Fibroblast of lung (primary cell): ENCODE data around the gene UGT2B11. TPM values are rescaled to one million over a fixed set of nuclear protein-coding genes. Genes with fewer than 3 reads are reported as not detected.

ENCODE experiments used
- DNase-seq, 2 donors: peaks; one replicate each; pipeline versions ENCODE4 v3.0.0 to v3.0.0-alpha.2; 2010; ENCODE audit warnings: low read depth in 2 of 2
- H2AFZ ChIP-seq: 2 replicates; pipeline ENCODE4 v1.5.1; 2012; ENCODE audit warnings: low read length, control low read depth, inconsistent platforms
- H3K27ac ChIP-seq: 2 replicates; pipeline ENCODE4 v1.5.1; 2011; ENCODE audit warnings: low read length, control low read depth; ENCODE audit not compliant: insufficient read depth
- H3K27me3 ChIP-seq: 2 replicates; pipeline ENCODE4 v1.5.1; 2011; ENCODE audit warnings: mild to moderate bottlenecking, low read length; ENCODE audit not compliant: control insufficient read depth, insufficient read depth
- H3K36me3 ChIP-seq: 2 replicates; pipeline ENCODE4 v1.5.1; 2011; ENCODE audit warnings: low read length; ENCODE audit not compliant: control insufficient read depth, insufficient read depth
- H3K4me1 ChIP-seq: 2 replicates; pipeline ENCODE4 v1.5.1; 2011; ENCODE audit warnings: low read length; ENCODE audit not compliant: control insufficient read depth, insufficient read depth; ENCODE audit errors: extremely low read depth
- H3K4me2 ChIP-seq: 2 replicates; pipeline ENCODE4 v1.5.1; 2011; ENCODE audit warnings: low read length, control low read depth; ENCODE audit not compliant: insufficient read depth; ENCODE audit errors: extremely low read depth
- H3K4me3 ChIP-seq, 4 experiments: fragments of 200-600 bp in 1 of 4; sonication (generic) in 1 of 4; replicated peaks in 1 of 4; 2 replicates each; pipeline ENCODE4 v1.5.1; 2011 to 2016; ENCODE audit warnings: low read length in 4 of 4, low read depth in 3 of 4, mild to moderate bottlenecking in 3 of 4, control low read depth in 2 of 4, inconsistent platforms in 1 of 4, mixed read lengths in 1 of 4; ENCODE audit not compliant: insufficient read depth in 1 of 4; ENCODE audit errors: control extremely low read depth in 1 of 4
- H3K79me2 ChIP-seq: 2 replicates; pipeline ENCODE4 v1.5.1; 2012; ENCODE audit warnings: mild to moderate bottlenecking, low read length, inconsistent platforms; ENCODE audit not compliant: control insufficient read depth, insufficient read depth
- H3K9ac ChIP-seq: 2 replicates; pipeline ENCODE4 v1.5.1; 2011; ENCODE audit warnings: mild to moderate bottlenecking, low read length, control low read depth; ENCODE audit not compliant: insufficient read depth
- H3K9me3 ChIP-seq: 2 replicates; pipeline ENCODE4 v1.5.1; 2012; ENCODE audit warnings: low read depth, low read length; ENCODE audit not compliant: control insufficient read depth, insufficient read depth
- H4K20me1 ChIP-seq: 2 replicates; pipeline ENCODE4 v1.5.1; 2011; ENCODE audit warnings: low read length; ENCODE audit not compliant: control insufficient read depth, insufficient read depth; ENCODE audit errors: extremely low read depth
- CTCF ChIP-seq, 2 donors: IDR thresholded peaks in 1 of 2; conservative IDR thresholded peaks in 1 of 2; 1 replicate in 1 of 2; 2 replicates in 1 of 2; pipeline ENCODE4 v1.5.1; 2011 to 2012; ENCODE audit warnings: low read length in 2 of 2, control low read depth in 1 of 2, inconsistent platforms in 1 of 2, low read depth in 1 of 2, mild to moderate bottlenecking in 1 of 2
- EZH2 ChIP-seq: IDR thresholded peaks from 2 replicates; pipeline ENCODE4 v1.5.1; 2012; ENCODE audit warnings: low read length, control low read depth, mild to moderate bottlenecking; ENCODE audit errors: missing control alignments
- polyA plus RNA-seq, 2 donors: library from polyadenylated mRNA; depleted of rRNA in 1 of 2; stranded (reverse) in 1 of 2; unstranded in 1 of 2; fragments of >200 nt; gene quantifications; 2 replicates each; pipeline ENCODE4 v1.2.1, GENCODE V29; 2011 to 2012; ENCODE audit warnings: missing spikeins in 1 of 2
- total RNA-seq: library from RNA; depleted of rRNA; stranded (reverse); fragments of >200 nt; gene quantifications from 2 replicates; pipeline ENCODE4 v1.2.1, GENCODE V29; 2014

Gene UGT2B11
- total and polyA plus RNA-seq, 2 donors (not counting 1 experiment from before 2014, with no cell fraction given), result not detected

GRCh38 chr4:69156913-69157312 lies 57.6 kb downstream of the UGT2B11 start:
- no peaks in the 10 kb centered on the region for H3K4me1 ChIP-seq
- TF ChIP-seq EZH2, result no peak
- no peak for TF ChIP-seq CTCF (conservative IDR thresholded peaks at IDR 0.05 in 1 of 2, IDR thresholded peaks at IDR 0.05 in 1 of 2; ENCODE audit: low read depth in 1 of 2, low read length in 2 of 2)
- H3K4me2 ChIP-seq, result no peak overlapping the region
- H3K27me3 ChIP-seq, result no peaks in the 10 kb centered on the region
- no peak overlapping the region for H3K27ac ChIP-seq
- no peaks in the 10 kb centered on the region for H3K36me3 ChIP-seq
- H2AFZ ChIP-seq, result no peak overlapping the region
- no peak overlapping the region for H3K4me3 ChIP-seq
- DNase-seq, result no peak
- no peaks in the 10 kb centered on the region for H4K20me1 ChIP-seq
- no peak overlapping the region for H3K9ac ChIP-seq
- no peaks in the 10 kb centered on the region for H3K79me2 ChIP-seq
- no peaks in the 10 kb centered on the region for H3K9me3 ChIP-seq

DNA sequence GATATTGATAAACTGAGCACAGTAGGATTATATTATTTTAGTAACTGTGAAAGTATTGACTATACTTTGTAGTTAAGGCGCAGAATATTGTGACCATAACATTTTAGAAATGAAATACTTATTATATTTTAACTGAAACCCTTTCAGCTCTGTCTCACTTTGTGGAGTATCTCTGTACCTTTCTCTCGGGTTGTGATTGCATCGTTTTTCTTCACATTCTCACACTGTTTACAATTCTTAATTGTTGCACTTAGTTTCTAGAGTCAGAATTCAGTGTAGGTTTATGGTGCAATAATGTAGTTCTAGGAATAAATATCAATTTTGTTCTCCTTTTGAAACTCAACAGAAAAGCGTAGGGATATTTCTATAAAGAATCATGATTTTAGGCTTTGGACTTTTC lies 60.5 kb downstream of the UGT2B11 start:
- H3K27ac ChIP-seq, result no peak overlapping the region

More for the DNA sequence above, 60.5 kb downstream of the UGT2B11 start:
- Histone ChIP-seq H3K4me1 (no peaks in the 10 kb centered on the region), H3K79me2 (no peaks in the 10 kb centered on the region), H3K4me2 (no peak overlapping the region), H3K36me3 (no peaks in the 10 kb centered on the region), H3K4me3 (no peak overlapping the region), H3K9ac (no peak overlapping the region), H3K9me3 (no peaks in the 10 kb centered on the region), H2AFZ (no peak overlapping the region), H3K27me3 (no peaks in the 10 kb centered on the region), H4K20me1 (no peaks in the 10 kb centered on the region)
- DNase-seq, result no peak
- TF ChIP-seq CTCF (conservative IDR thresholded peaks at IDR 0.05 in 1 of 2, IDR thresholded peaks at IDR 0.05 in 1 of 2; ENCODE audit: low read depth in 1 of 2, low read length in 2 of 2) (no peak), EZH2 (no peak)

Other genes with a start within 250 kb of the UGT2B11 start
- not detected in 2 replicates for gene UGT2B7, start 118.3 kb downstream of the UGT2B11 start, total RNA-seq
- gene UGT2B7, start 118.3 kb downstream of the UGT2B11 start, polyA plus RNA-seq, result not detected in 2 replicates
- not detected in 2 replicates for gene UGT2B28, start 65.7 kb upstream of the UGT2B11 start, total RNA-seq
- gene UGT2B28, start 65.7 kb upstream of the UGT2B11 start, polyA plus RNA-seq, result not detected in 2 replicates